Prostate gland (tissue), 2 donors: ENCODE results near the gene FGF9.

Experiments used
- POLR2A ChIP-seq: fragments of 450-650 bp; IDR thresholded peaks from one replicate; pipeline ENCODE4 v1.6.1; 2016; ENCODE audit warnings: antibody characterized with exemption, mild to moderate bottlenecking
- POLR2AphosphoS5 ChIP-seq: sonication (generic); formaldehyde crosslinking; IDR thresholded peaks from one replicate; pipeline ENCODE4 v1.6.1; 2017; ENCODE audit warnings: antibody characterized with exemption
- TF ChIP-seq, protein P1 (sequence below), 4 experiments: fragments of 200-600 bp in 2 of 4; fragments of 450-650 bp in 2 of 4; sonication (generic) in 2 of 4; IDR thresholded peaks; 1 replicate in 3 of 4; 2 replicates in 1 of 4; pipeline ENCODE4 v1.5.1; 2016 to 2019; ENCODE audit warnings: antibody characterized with exemption in 4 of 4, mild to moderate bottlenecking in 2 of 4, moderate library complexity in 2 of 4

DNA sequence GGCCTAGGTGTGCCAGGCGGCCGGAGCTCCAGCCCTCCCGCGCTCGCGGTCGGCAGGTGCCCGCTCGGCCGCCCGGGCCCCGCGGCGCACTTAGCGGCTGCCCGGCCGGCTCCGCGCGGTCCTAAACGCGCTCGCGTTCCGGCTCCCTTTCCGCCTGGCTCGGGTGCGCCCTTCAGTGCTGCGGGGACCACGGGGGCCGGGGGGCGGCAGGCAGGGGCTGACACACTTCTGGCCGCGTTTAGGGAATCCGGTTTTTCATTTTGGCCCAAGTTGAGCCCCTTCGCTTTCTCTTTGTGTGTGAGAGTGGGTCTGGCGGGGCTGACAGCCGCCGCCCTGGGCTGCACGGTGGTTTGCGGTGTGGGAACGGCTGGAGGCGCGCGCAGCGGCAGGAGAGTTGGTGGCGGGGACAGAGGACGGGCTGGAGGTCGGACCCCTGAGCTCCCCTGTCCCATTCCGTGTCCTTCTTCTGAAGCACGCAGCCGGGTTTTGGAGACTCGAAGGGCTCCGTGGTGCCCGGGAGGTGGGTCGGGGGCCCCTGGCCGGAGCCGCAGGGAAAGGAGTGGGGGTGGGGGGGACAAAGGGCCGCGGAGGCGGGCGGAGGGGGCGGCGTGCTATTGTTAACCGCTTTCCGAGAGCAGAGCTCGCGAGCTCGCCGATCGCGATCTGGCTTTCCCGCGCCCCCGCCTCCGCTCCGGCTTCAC, 3.1 kb downstream of the FGF9 start:
- TF ChIP-seq, protein P1, sequence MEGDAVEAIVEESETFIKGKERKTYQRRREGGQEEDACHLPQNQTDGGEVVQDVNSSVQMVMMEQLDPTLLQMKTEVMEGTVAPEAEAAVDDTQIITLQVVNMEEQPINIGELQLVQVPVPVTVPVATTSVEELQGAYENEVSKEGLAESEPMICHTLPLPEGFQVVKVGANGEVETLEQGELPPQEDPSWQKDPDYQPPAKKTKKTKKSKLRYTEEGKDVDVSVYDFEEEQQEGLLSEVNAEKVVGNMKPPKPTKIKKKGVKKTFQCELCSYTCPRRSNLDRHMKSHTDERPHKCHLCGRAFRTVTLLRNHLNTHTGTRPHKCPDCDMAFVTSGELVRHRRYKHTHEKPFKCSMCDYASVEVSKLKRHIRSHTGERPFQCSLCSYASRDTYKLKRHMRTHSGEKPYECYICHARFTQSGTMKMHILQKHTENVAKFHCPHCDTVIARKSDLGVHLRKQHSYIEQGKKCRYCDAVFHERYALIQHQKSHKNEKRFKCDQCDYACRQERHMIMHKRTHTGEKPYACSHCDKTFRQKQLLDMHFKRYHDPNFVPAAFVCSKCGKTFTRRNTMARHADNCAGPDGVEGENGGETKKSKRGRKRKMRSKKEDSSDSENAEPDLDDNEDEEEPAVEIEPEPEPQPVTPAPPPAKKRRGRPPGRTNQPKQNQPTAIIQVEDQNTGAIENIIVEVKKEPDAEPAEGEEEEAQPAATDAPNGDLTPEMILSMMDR (IDR thresholded peaks at IDR 0.05): no peak
- no peak for TF ChIP-seq POLR2AphosphoS5
- no peak for TF ChIP-seq POLR2A
